HL-60/S4 treated with phorbol 12-myristate 13-acetate at 8.2 ng/mL for 4 days and 3 days (cell line): ENCODE measurements around the gene HMCN2.

Experiments used
- in situ Hi-C: fragments of 300-500 bp; cut with MboI; formaldehyde crosslinking; loops from 2 replicates; pipeline ENCODE4 v1.15.0; 2022; ENCODE audit warnings: low sequenced_read_pairs

Gene HMCN2

GRCh38 chr9:130341128-130341527 lies 75.6 kb downstream of the HMCN2 start:
- in situ Hi-C loops, result loop anchor here (25.0 kb wide), 1 partner anchor 229 kb away; no protein-coding TSS in a partner anchor

GRCh38 chr9:130341839-130342713 lies 76.5 kb downstream of the HMCN2 start:
- in situ Hi-C loops, result loop anchor here (25.0 kb wide), 1 partner anchor 230 kb away; no protein-coding TSS in a partner anchor

- in situ Hi-C loops, result loop anchor here (25.0 kb wide), 1 partner anchor 230 kb away; no protein-coding TSS in a partner anchor
Measured at GRCh38 chr9:130342714-130343085, 77.1 kb downstream of the HMCN2 start.

- in situ Hi-C loops, result loop anchor here (25.0 kb wide), 1 partner anchor 231 kb away; no protein-coding TSS in a partner anchor
Measured at GRCh38 chr9:130343445-130343918, 77.9 kb downstream of the HMCN2 start.

GRCh38 chr9:130344366-130344765 lies 78.8 kb downstream of the HMCN2 start:
- in situ Hi-C loops, result loop anchor here (25.0 kb wide), 1 partner anchor 232 kb away; no protein-coding TSS in a partner anchor

- in situ Hi-C loops, result loop anchor here (25.0 kb wide), 1 partner anchor 233 kb away; no protein-coding TSS in a partner anchor
Measured at GRCh38 chr9:130345009-130345896, 79.7 kb downstream of the HMCN2 start.

GRCh38 chr9:130345897-130346385 lies 80.4 kb downstream of the HMCN2 start:
- in situ Hi-C loops, result loop anchor here (25.0 kb wide), 1 partner anchor 234 kb away; no protein-coding TSS in a partner anchor

GRCh38 chr9:130346431-130346830 lies 80.9 kb downstream of the HMCN2 start:
- in situ Hi-C loops, result loop anchor here (25.0 kb wide), 1 partner anchor 234 kb away; no protein-coding TSS in a partner anchor

- in situ Hi-C loops, result loop anchor here (25.0 kb wide), 1 partner anchor 235 kb away; no protein-coding TSS in a partner anchor
Measured at GRCh38 chr9:130347036-130347435, 81.5 kb downstream of the HMCN2 start.

GRCh38 chr9:130347931-130348330 lies 82.4 kb downstream of the HMCN2 start:
- in situ Hi-C loops, result loop anchor here (25.0 kb wide), 1 partner anchor 236 kb away; no protein-coding TSS in a partner anchor

GRCh38 chr9:130348341-130348740 lies 82.8 kb downstream of the HMCN2 start:
- in situ Hi-C loops, result loop anchor here (25.0 kb wide), 1 partner anchor 236 kb away; no protein-coding TSS in a partner anchor

GRCh38 chr9:130348881-130349280 lies 83.3 kb downstream of the HMCN2 start:
- in situ Hi-C loops, result loop anchor here (25.0 kb wide), 1 partner anchor 237 kb away; no protein-coding TSS in a partner anchor

- in situ Hi-C loops, result loop anchor here (25.0 kb wide), 1 partner anchor 237 kb away; no protein-coding TSS in a partner anchor
Measured at GRCh38 chr9:130349398-130349797, 83.8 kb downstream of the HMCN2 start.

GRCh38 chr9:130351343-130351742 lies 85.8 kb downstream of the HMCN2 start:
- in situ Hi-C loops, result no loop called here

GRCh38 chr9:130352081-130352480 lies 86.5 kb downstream of the HMCN2 start:
- in situ Hi-C loops, result no loop called here

- in situ Hi-C loops, result no loop called here
Measured at GRCh38 chr9:130352586-130353285, 87.2 kb downstream of the HMCN2 start.

- in situ Hi-C loops, result no loop called here
Measured at GRCh38 chr9:130354378-130354777, 88.8 kb downstream of the HMCN2 start.

GRCh38 chr9:130354806-130355205 lies 89.2 kb downstream of the HMCN2 start:
- in situ Hi-C loops, result no loop called here

GRCh38 chr9:130356033-130356432 lies 90.5 kb downstream of the HMCN2 start:
- in situ Hi-C loops, result no loop called here
